Transverse colon (tissue), 4 donors: ENCODE results near the gene NUDCD2.

Experiments used
- POLR2A ChIP-seq: fragments of 450-650 bp; IDR thresholded peaks from one replicate; pipeline ENCODE4 v1.6.1; 2016; ENCODE audit warnings: antibody characterized with exemption, mild to moderate bottlenecking, moderate library complexity
- POLR2AphosphoS5 ChIP-seq, 3 donors: sonication (generic); formaldehyde crosslinking; IDR thresholded peaks; one replicate each; pipeline ENCODE4 v1.6.1; 2016; ENCODE audit warnings: antibody characterized with exemption in 3 of 3
- TF ChIP-seq, protein P1 (sequence below), 5 experiments: fragments of 200-600 bp in 3 of 5; fragments of 450-650 bp in 2 of 5; sonication (generic) in 3 of 5; IDR thresholded peaks; 1 replicate in 2 of 5; 2 replicates in 3 of 5; pipeline ENCODE4 v1.5.1; 2016 to 2017; ENCODE audit warnings: antibody characterized with exemption in 5 of 5, inconsistent platforms in 3 of 5, mild to moderate bottlenecking in 2 of 5, moderate library complexity in 1 of 5

- no peak for TF ChIP-seq POLR2AphosphoS5 (IDR thresholded peaks at IDR 0.05)
- TF ChIP-seq, protein P1, sequence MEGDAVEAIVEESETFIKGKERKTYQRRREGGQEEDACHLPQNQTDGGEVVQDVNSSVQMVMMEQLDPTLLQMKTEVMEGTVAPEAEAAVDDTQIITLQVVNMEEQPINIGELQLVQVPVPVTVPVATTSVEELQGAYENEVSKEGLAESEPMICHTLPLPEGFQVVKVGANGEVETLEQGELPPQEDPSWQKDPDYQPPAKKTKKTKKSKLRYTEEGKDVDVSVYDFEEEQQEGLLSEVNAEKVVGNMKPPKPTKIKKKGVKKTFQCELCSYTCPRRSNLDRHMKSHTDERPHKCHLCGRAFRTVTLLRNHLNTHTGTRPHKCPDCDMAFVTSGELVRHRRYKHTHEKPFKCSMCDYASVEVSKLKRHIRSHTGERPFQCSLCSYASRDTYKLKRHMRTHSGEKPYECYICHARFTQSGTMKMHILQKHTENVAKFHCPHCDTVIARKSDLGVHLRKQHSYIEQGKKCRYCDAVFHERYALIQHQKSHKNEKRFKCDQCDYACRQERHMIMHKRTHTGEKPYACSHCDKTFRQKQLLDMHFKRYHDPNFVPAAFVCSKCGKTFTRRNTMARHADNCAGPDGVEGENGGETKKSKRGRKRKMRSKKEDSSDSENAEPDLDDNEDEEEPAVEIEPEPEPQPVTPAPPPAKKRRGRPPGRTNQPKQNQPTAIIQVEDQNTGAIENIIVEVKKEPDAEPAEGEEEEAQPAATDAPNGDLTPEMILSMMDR (IDR thresholded peaks at IDR 0.05) = no peak
- TF ChIP-seq POLR2A = no peak
Measured at GRCh38 chr5:163475411-163475810, 15.5 kb upstream of the NUDCD2 start.
